Endothelial cell (in vitro differentiated cells): ENCODE results near the gene TFAP2B. TPM values are rescaled to one million over a fixed set of nuclear protein-coding genes. Genes with fewer than 3 reads are reported as not detected.

Experiments used
- DNase-seq: peaks from one replicate; pipeline ENCODE4 v3.0.0; 2021; ENCODE audit warnings: low spot score
- H3K27ac Mint-ChIP-seq: one replicate; pipeline ENCODE4 v1.8.0; 2021; ENCODE audit warnings: mixed read lengths, inconsistent platforms; ENCODE audit not compliant: unreplicated experiment
- H3K27me3 Mint-ChIP-seq: one replicate; pipeline ENCODE4 v1.8.0; 2021; ENCODE audit warnings: mild to moderate bottlenecking, moderate library complexity, mixed read lengths, inconsistent platforms; ENCODE audit not compliant: unreplicated experiment
- H3K36me3 Mint-ChIP-seq: one replicate; pipeline ENCODE4 v1.8.0; 2021; ENCODE audit warnings: mild to moderate bottlenecking, low read depth, mixed read lengths, inconsistent platforms; ENCODE audit not compliant: unreplicated experiment
- H3K4me1 Mint-ChIP-seq: one replicate; pipeline ENCODE4 v1.8.0; 2021; ENCODE audit warnings: mild to moderate bottlenecking, mixed read lengths, inconsistent platforms; ENCODE audit not compliant: unreplicated experiment
- H3K4me3 Mint-ChIP-seq: one replicate; pipeline ENCODE4 v1.8.0; 2021; ENCODE audit warnings: mild to moderate bottlenecking, mixed read lengths, inconsistent platforms; ENCODE audit not compliant: unreplicated experiment
- H3K9me3 Mint-ChIP-seq: one replicate; pipeline ENCODE4 v1.8.0; 2021; ENCODE audit warnings: mixed read lengths, inconsistent platforms; ENCODE audit not compliant: unreplicated experiment
- CTCF ChIP-seq: fragments of 200-600 bp; sonication (generic); IDR thresholded peaks from one replicate; pipeline ENCODE4 v1.5.0; 2021; ENCODE audit warnings: antibody characterized with exemption; ENCODE audit not compliant: unreplicated experiment
- long read RNA-seq: library from polyadenylated mRNA; unstranded; transcript quantifications from one replicate; pipeline ENCODE4 v2.0.0, GENCODE V29; 2020; ENCODE audit not compliant: unreplicated experiment
- total RNA-seq: library from RNA; stranded (reverse); fragmentation: NEBNext Ultra II Directional; extraction: Animal tissue kit (Norgen Biotek cat#: 25700); gene quantifications from one replicate; pipeline ENCODE4 v1.2.1, GENCODE V29; 2021; ENCODE audit not compliant: unreplicated experiment

Gene TFAP2B
- not detected for total RNA-seq
- long read RNA-seq = 0 reads

GRCh38 chr6:50818673-50819072, at the start of gene TFAP2B:
Gene TFAP2B, plus strand, starts transcription at chr6:50818871. Its CDS starts 21 bp downstream, at chr6:50818892.
- Mint-ChIP-seq H3K4me1 (peaks cover 28% of the 10 kb centered on the region), H3K4me3 (peak within 1 kb of the TSS; percentile 59), H3K27ac (no peak within 1 kb of the TSS)

GRCh38 chr6:50778696-50779095, 40.0 kb upstream of the TFAP2B start:
- TF ChIP-seq CTCF = no peak
- Mint-ChIP-seq H3K4me3 (no peak overlapping the region), H3K36me3 (no peaks in the 10 kb centered on the region), H3K9me3 (no peaks in the 10 kb centered on the region), H3K27ac (no peak overlapping the region), H3K27me3 (no peaks in the 10 kb centered on the region), H3K4me1 (peaks cover 15% of the 10 kb centered on the region)
- DNase-seq = no peak

More at GRCh38 chr6:50818673-50819072, at the start of gene TFAP2B:
- Mint-ChIP-seq H3K36me3 (no peaks in the 10 kb centered on the region), H3K9me3 (no peaks in the 10 kb centered on the region), H3K27me3 (peaks cover 32% of the 10 kb centered on the region)
- DNase-seq = no peak
- no peak for TF ChIP-seq CTCF

- no peaks in the 10 kb centered on the region for H3K27me3 Mint-ChIP-seq
- H3K27ac Mint-ChIP-seq = no peak overlapping the region
- no peak overlapping the region for H3K4me3 Mint-ChIP-seq
- TF ChIP-seq CTCF = no peak
- H3K9me3 Mint-ChIP-seq = no peaks in the 10 kb centered on the region
- no peaks in the 10 kb centered on the region for H3K36me3 Mint-ChIP-seq
- DNase-seq = no peak
- peaks cover 15% of the 10 kb centered on the region for H3K4me1 Mint-ChIP-seq
Measured at GRCh38 chr6:50780382-50780781, 38.3 kb upstream of the TFAP2B start.

- peaks cover 3% of the 10 kb centered on the region for H3K4me1 Mint-ChIP-seq
- no peak for DNase-seq
- H3K36me3 Mint-ChIP-seq = no peaks in the 10 kb centered on the region
- no peaks in the 10 kb centered on the region for H3K27me3 Mint-ChIP-seq
- no peaks in the 10 kb centered on the region for H3K9me3 Mint-ChIP-seq
- TF ChIP-seq CTCF = no peak
- no peak overlapping the region for H3K27ac Mint-ChIP-seq
- no peak overlapping the region for H3K4me3 Mint-ChIP-seq
Measured at GRCh38 chr6:50785921-50786320, 32.8 kb upstream of the TFAP2B start.

GRCh38 chr6:50791900-50792508, 26.7 kb upstream of the TFAP2B start:
- Mint-ChIP-seq H3K36me3 (no peaks in the 10 kb centered on the region), H3K27me3 (no peaks in the 10 kb centered on the region), H3K4me1 (peaks cover 3% of the 10 kb centered on the region), H3K27ac (no peak overlapping the region), H3K4me3 (no peak overlapping the region), H3K9me3 (no peaks in the 10 kb centered on the region)
- TF ChIP-seq CTCF = peak; percentile 77
- DNase-seq = peak; percentile 42
